NCI-H1930 (cell line): ENCODE results near the gene IRGQ.
"Not testable (repeated sequence)": the region's sequence is repeated elsewhere in the genome, so short reads cannot be mapped to it uniquely, and the experiment has no call there.

Experiments
- DNase-seq, 2 experiments: peaks; one replicate each; lab custom pipeline; 2025; lab: John Stamatoyannopoulos, UW

IRGQ gene

GRCh38 chr19:43597876-43598275 lies 1.9 kb upstream of the IRGQ start:
- no peak for DNase-seq

GRCh38 chr19:43596842-43597461 lies 1.0 kb upstream of the IRGQ start:
- DNase-seq = no peak

- DNase-seq = no peak
These were observed 332 bp downstream of the IRGQ start for GRCh38 chr19:43595605-43595998.

- DNase-seq = no peak
These were observed 977 bp downstream of the IRGQ start for GRCh38 chr19:43594710-43595604.

GRCh38 chr19:43594081-43594697 lies 1.7 kb downstream of the IRGQ start:
- no peak for DNase-seq

- DNase-seq = no peak
These were observed 3.1 kb downstream of the IRGQ start for GRCh38 chr19:43592800-43593350.

GRCh38 chr19:43591904-43592772 lies 3.8 kb downstream of the IRGQ start:
- no peak for DNase-seq

GRCh38 chr19:43589678-43590077 lies 6.3 kb downstream of the IRGQ start:
- DNase-seq = no peak

- DNase-seq = no peak
These were observed 6.7 kb downstream of the IRGQ start for GRCh38 chr19:43589277-43589676.

- not testable (repeated sequence) for DNase-seq
These were observed 8.9 kb downstream of the IRGQ start for GRCh38 chr19:43587029-43587428.

GRCh38 chr19:43586346-43586745 lies 9.6 kb downstream of the IRGQ start:
- DNase-seq = no peak

- DNase-seq = no peak
These were observed 11.4 kb downstream of the IRGQ start for GRCh38 chr19:43584484-43584883.

- DNase-seq = no peak
These were observed 13.4 kb downstream of the IRGQ start for GRCh38 chr19:43582495-43582894.

GRCh38 chr19:43581467-43581866 lies 14.5 kb downstream of the IRGQ start:
- no peak for DNase-seq

- no peak for DNase-seq
These were observed 17.1 kb downstream of the IRGQ start for GRCh38 chr19:43578787-43579186.

- peak; percentile 34 to 38 for DNase-seq
These were observed 19.7 kb downstream of the IRGQ start for GRCh38 chr19:43575955-43576878.

- peak; percentile 99 for DNase-seq
These were observed 20.6 kb downstream of the IRGQ start, which contains the start of the genes PINLYP and XRCC1 for GRCh38 chr19:43575156-43575950. PINLYP (plus strand) TSS chr19:43575801; CDS start chr19:43577192, 1,391 bp downstream. XRCC1 (minus strand) TSS chr19:43575527; CDS start chr19:43575458, 69 bp downstream.

- no peak for DNase-seq
These were observed 21.3 kb downstream of the IRGQ start for GRCh38 chr19:43574424-43575155.

GRCh38 chr19:43572171-43572588 lies 23.8 kb downstream of the IRGQ start:
- DNase-seq = no peak
